ENCODE results near the gene QRFPR.
"Not testable (repeated sequence)": the region's sequence is repeated elsewhere in the genome, so short reads cannot be mapped to it uniquely, and the experiment has no call there.

Gene QRFPR

GRCh38 chr4:121324331-121324730, 56.5 kb downstream of the QRFPR start:
- H3K4me3 ChIP-seq (ENCODE audit: low read length) = no peak overlapping the region
- DNase-seq (ENCODE audit: low read depth) = no peak
- no peak for TF ChIP-seq CTCF (IDR thresholded peaks at IDR 0.05; ENCODE audit: insufficient read depth, low read depth, low read length, missing control alignments)

- TF ChIP-seq CTCF (IDR thresholded peaks at IDR 0.05; ENCODE audit: insufficient read depth, low read depth, low read length, missing control alignments) = no peak
- H3K4me3 ChIP-seq (ENCODE audit: low read length) = no peak overlapping the region
- DNase-seq (ENCODE audit: low read depth) = no peak
These were observed 59.4 kb downstream of the QRFPR start for GRCh38 chr4:121321466-121321865.

- no peak for DNase-seq (ENCODE audit: low read depth)
- TF ChIP-seq CTCF (IDR thresholded peaks at IDR 0.05; ENCODE audit: insufficient read depth, low read depth, low read length, missing control alignments) = no peak
- H3K4me3 ChIP-seq (ENCODE audit: low read length) = no peak overlapping the region
These were observed 64.7 kb downstream of the QRFPR start for GRCh38 chr4:121316091-121316490.

- DNase-seq (ENCODE audit: low read depth); H3K4me3 ChIP-seq (ENCODE audit: low read length): not testable (repeated sequence)
These were observed 67.4 kb downstream of the QRFPR start for GRCh38 chr4:121313430-121313829.

GRCh38 chr4:121308828-121309227, 72.0 kb downstream of the QRFPR start:
- no peak overlapping the region for H3K4me3 ChIP-seq (ENCODE audit: low read length)
- no peak for DNase-seq (ENCODE audit: low read depth)
- no peak for TF ChIP-seq CTCF (IDR thresholded peaks at IDR 0.05; ENCODE audit: insufficient read depth, low read depth, low read length, missing control alignments)

- DNase-seq (ENCODE audit: low read depth) = peak; percentile 30
- TF ChIP-seq CTCF (IDR thresholded peaks at IDR 0.05; ENCODE audit: insufficient read depth, low read depth, low read length, missing control alignments) = no peak
- no peak overlapping the region for H3K4me3 ChIP-seq (ENCODE audit: low read length)
These were observed 72.5 kb downstream of the QRFPR start for GRCh38 chr4:121308328-121308663.

- no peak overlapping the region for H3K4me3 ChIP-seq (ENCODE audit: low read length)
- TF ChIP-seq CTCF (IDR thresholded peaks at IDR 0.05; ENCODE audit: insufficient read depth, low read depth, low read length, missing control alignments) = peak; percentile 85
- DNase-seq (ENCODE audit: low read depth) = peak; percentile 94
These were observed 73.1 kb downstream of the QRFPR start for GRCh38 chr4:121307445-121308327.

Data from epithelial cell of esophagus (primary cell).